DMS 273 (cell line): ENCODE measurements around the gene PUDP.
"Not testable (repeated sequence)": the region's sequence is repeated elsewhere in the genome, so short reads cannot be mapped to it uniquely, and the experiment has no call there.

ENCODE experiments used
- DNase-seq: peaks from one replicate; lab custom pipeline; 2025; ENCODE audit not compliant: unreplicated experiment; lab: John Stamatoyannopoulos, UW

The PUDP gene

DNA sequence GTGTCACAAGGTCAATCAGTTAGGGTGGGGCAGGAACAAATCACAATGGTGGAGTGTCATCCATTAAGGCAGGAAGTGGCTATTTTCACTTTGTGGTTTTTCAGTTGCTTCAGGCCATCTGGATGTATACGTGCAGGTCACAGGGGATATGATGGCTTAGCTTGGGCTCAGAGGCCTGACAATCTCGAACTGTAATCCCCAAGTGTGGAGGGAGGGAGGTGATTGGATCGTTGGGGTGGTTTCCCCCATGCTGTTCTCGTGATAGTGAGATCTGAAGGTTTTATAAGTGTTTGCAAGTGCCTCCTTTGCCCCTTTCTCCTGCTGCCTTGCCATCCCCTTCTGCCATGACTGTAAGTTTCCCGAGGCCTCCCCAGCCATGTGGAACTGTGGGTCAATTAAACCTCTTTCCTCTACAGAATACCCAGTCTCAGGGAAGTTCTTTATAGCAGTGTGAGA is 37.1 kb downstream of the PUDP start:
- DNase-seq = peak; percentile 29

DNA sequence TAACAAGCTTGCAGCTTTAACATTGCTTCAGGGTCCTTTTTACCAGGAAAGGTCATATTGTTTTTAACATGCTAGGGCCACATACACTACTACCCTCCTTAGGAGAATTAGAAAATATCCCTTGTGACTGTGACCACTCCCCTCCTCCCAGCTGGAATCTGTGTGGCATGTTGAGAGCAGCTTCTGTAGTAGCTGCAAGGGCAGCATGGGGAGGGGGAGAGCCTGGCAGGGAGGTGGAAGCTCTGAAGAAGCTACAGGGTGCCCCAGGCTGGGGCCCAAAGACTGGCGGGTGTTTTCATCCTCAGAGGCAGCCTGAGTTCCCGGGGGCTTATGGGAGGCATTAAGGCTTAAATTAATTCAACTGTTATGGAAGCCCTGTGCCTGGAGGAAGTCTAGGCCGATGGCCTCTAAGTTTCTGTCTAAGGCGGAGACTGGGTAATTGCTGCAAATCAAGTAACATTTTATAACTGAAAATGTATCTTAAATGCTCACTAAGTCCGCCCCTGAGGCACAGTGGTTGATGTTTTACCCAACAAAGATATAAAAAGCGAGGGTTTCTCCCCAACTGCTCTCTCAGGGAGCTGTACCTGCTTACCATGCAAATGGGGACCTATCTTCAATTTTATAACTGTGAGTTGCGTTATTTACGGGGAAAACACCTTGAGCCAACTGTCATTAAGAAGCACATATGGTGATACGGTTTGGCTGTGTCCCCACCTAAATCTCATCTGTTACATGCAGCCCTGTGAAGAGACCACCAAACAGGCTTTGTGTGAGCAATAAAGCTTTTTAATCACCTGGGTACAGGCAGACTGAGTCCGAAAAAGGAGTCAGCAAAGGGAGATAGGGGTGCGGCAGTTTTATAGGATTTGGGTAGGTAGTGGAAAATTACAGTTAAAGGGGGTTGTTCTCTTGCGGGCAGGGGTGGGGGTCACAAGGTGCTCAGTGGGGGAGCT is 37.8 kb downstream of the PUDP start:
- peak; percentile 16 for DNase-seq

DNA sequence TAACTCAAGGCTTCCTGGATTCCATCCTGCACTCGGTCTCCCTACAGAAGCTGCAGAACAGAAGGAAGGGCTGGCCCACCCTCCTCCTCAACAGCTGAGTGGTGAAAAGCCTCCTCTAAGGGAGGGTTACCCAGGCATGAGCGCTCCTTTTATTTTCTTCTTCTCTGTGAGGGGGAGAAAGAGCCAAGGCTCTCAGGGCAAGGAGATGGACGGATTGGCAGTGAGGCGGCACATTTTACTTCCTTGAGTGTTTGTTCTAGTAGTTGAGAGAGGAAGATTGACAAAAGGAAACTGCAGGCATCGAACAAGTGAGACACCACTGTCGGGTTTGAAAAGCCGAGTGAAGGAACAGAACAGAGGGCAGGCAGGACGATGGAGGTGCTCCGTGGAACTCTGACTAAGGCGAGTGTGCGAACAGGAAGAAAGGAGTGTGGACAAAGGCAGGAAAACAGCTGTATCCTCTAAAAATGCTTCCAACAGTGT is 38.9 kb downstream of the PUDP start:
- no peak for DNase-seq

DNA sequence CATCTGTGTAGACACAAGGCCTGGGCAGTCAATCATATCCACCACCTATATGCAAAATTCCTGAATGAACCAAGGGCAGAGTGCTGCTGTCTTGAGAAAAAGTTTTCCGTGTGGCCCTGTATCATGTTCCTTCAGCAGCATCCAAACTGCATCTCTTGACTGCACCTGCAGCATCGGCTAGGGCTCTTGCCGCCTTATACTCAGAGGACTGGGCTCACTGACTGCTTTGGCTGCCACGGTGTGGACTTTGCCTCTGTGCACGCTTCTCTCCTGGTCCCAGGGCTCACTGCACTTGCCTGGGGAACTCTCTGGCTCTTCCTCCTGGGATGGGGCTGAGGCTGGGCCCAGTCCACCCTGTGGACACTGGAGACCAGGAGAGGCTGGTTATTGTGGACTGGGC is 39.9 kb downstream of the PUDP start:
- no peak for DNase-seq

DNA sequence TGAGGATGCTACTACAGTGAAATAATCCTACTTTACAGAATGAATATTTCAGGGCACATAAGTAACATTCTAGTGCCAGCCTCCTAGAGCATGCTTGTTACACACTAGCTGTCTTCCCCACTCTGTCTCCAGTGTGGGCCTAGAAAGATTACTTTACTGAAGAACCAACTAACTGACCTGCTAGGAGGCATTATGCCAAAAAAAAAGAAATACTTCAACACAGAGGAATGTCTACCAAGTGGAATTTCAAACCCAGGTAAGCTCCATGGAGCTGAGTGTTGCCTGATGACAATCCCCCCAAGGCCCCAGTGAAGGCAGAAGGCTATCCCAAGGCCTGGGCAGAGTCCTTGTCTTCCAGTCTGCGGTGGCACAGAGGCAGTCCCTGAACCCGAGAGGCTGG is 41.3 kb downstream of the PUDP start:
- DNase-seq = no peak

DNA sequence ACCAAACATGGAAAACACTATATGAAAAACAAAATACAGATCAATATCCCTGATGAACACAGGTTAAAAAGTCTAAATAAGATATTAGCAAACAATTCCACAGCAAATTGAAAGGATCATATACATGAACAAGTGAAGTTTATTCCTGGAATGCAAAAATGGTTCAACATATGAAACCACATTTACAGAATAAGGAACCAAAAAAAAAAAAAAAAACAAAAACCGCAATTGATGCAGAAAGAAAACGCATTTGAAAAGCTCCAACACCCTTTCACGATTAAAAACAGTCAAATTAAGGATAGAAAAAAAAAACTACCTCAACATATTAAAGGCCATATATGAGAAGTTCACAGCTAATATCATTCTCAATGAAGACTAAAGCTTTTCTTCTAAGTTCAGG is 45.8 kb downstream of the PUDP start:
- DNase-seq = no peak

DNA sequence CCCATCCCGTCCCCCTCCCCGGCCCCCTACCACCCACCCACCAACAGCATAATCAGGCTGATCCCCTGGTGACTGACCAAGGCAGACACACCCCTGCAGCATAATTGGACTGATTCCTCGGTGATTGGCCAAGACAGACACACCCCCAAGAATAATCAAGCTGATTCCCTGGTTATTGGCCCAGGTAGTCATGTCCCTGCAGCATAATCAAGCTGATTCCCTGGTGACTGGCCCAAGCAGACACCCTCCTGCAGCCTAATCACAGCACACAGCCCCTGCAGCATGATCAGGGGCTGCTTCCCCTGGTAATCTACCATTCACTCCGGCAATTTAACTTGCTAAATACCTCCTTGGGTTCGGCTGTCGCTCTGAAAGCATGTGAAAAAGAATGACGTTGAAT is 47.9 kb downstream of the PUDP start:
- DNase-seq = no peak

DNA sequence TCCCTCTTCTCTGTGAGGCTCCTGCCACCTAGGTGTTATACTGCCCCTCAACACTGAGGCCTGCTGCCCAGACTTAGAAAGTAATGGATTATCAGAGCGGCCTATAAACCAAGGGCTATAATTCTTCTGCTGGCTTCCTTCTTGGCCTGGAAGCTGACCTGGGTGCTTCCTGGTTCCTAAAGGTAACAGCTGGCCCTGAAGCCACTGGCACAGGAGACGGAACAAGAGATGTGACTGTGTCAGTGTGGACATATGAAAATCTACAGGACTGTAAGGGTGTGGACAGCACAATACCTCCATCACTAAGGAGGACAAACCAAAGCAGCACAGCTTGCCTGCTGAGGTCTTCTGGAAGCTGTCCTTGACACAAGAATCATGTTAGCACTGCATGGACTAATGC is 52.3 kb downstream of the PUDP start:
- not testable (repeated sequence) for DNase-seq

DNA sequence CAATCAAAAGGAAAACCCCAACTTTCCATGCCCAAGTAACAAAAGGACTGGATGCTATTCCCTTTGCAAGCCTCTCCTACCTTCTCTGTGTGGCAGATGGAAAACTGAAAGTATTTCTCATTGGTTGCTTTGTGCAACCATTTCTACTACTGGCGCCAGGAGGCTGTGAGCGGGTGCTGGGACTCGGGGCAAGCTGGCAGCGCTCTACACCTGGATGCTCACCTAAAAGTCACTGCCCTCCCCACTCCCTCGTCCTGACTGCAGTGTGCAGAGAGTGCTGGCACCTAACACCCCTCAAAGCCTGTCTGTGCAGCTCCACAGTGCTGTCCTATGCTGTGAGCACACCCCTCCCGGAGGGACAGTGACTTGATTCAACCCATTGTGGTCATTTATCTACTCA is 54.6 kb downstream of the PUDP start:
- no peak for DNase-seq

DNA sequence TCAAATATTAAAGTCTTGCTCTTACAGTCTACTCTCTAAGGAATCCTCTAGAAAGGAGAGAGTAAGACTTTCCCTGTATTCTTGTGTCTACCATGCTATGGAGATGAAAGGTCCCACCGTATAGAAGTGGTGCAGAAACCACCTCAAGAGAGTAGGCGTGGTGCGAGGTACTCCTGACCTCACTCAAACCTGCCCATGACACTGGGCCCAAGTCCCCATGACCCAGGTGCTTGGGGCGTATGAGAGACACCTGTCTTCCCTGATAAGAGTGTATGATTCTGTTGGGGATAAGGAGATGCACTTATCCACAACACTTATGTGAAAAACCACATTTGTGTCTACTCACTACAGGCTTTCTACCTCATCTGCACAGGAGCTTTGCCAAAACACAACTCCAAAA is 55.4 kb downstream of the PUDP start:
- DNase-seq = no peak

DNA sequence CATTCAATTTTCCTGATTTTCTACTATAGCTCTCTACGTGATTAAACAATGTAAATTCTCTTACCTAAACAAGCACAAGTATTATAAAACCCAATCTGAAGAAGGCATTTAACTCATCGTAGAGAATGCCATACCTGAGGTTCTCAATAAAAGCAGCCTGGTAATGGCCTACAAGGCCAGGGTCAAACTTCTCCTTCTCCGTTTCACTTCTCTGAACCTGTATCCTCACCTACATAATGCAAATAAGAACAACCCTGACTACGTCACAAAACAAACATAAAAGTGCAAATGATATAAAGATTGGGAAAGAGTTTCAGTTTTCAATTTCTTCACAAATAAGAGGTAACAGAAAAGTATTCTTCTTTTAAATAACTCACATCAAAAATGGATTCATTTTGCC is 56.0 kb downstream of the PUDP start:
- DNase-seq = no peak

DNA sequence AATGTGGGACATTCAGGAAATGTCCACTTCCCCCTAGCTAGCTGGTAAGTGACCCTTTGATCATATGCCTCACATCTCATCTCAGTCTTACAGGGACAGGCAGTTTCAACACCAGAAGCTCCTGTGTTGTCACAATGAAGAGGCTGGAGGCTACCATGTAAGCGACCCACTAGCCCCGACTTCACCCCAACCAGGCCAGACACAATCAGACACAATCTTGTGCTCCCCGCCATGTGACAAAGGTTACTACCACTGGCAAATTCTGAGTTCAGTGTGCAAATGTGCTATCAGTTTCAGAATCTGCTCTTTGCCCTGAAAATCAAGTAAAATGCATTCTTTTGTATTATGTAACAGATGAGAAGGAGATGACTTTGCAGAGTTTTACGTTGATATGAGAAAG is 57.3 kb downstream of the PUDP start:
- DNase-seq = no peak

DNA sequence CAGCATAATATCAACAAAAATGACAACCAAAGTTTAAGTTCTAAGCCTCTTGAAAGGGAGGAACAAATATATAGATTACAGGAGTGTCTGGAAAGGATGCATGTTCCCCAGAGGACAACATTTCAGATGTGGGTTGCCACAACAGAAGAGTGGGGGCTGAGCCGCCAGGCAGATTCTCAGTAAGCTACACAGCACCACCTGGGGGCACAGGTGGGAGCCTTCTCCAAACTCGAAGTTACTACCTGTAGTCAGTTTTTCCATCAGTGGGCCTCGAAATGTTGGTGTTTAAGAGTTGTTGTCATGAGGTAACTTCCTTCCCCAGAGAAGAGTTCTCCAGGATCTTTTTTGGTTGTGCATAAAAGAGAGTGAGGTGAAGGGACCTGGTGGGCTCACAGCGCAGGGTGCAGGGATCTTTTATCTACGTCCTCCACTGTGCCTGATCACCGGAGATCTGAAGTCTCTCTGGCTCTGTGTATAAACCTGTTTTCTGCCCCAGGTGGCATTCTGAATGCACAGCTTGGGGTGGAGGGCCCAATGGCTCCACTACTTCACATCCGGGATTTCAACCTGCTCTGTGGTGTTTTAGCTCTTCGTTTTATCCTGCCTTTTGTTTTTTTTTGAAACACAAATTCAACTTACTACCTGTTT is 58.9 kb downstream of the PUDP start:
- peak; percentile 28 for DNase-seq

DNA sequence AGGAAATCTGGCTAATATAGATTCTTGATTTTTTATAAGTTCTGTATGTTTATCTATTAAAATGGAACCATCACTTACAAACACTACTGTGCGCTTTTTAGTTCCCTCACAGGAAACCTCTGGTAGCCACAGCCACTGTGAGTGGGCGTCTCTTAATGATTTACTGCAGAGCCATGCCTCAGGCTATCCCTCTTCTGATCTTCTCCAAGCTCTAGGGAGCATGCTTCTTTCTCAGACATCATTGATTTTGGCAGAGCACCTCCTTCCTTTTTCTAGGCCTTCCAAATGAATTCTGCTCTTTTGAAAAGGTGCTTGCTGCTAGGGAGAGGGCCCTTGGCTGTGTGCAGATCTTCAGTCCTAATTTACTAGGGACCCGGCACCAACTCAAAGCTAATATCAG is 61.6 kb downstream of the PUDP start:
- DNase-seq = no peak

DNA sequence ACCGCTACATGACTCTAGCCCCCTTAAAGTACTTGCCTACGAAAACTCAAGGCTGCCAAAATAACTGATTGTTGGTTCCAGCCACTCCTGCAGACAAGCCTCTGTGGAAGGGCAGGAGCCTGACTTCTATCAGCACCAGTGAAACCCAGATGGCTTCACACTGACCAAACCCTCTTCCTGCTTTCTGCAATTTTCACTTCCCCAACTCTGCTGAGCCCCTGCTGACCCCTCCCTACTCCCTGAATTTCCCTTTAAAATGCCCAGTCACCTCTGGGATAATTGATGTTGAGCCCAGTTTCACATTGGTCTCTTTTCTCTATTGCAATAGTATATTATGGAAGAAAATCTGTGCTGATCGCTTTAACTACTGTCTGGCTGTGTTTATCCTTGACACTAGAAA is 62.1 kb downstream of the PUDP start:
- DNase-seq = no peak

DNA sequence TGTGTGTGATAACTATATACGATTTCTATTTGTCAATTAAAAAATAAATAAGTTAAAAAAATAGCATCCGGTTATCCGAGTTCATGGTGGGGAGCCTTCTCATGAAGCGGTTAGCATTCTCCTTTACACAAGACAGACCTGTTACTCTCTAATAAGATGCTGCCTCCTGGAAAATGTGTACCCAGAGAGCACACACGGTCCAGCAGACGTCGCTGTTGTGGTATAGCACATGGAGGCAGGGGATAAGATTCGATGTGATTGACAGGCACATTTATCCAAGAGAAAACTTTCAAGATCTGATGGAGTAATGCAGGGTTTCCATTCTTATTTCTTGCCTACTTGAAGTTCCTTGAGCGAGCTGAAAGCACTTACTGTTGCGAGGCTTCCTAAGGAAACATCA is 63.1 kb downstream of the PUDP start:
- no peak for DNase-seq

DNA sequence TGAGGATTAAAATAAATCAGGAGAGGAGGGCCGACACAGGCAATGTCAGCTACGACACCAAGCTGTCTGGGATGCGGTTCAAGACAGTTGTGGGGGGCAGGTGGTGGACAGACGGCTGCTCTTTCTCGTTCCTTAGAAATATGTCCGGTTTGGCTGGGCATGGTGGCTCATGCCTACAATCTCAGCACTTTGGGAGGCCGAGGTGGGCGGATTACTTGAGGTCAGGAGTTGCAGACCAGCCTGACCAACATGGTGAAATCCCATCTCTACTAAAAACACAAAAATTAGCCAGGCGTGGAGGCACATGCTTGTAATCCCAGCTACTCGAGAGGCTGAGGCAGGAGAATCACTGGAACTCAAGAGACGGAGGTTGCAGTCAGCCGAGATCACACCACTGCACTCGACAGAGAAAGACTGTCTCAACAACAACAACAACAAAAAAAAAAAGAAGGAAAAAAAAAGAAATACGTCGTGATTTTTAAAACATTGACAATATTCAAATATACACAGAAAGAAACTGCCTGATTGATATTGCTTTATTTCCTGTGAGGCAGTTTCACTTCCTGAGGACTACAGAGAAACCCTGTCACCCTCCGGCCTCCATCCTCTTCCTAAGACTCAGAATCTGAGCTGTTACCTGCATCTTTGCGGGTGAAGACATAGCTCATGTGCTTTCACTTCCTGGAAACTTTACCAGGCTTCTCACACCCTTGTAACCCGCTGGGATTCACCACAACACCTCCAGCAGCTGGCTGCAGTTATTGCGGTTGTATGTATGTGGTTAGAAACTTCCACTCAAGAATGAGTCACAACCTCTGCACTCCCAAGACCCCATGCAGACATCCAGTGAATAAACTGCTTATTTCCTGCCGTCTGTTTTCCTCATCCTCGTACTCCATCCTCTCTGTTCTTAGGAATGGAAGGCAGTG is 64.2 kb downstream of the PUDP start:
- DNase-seq = no peak

DNA sequence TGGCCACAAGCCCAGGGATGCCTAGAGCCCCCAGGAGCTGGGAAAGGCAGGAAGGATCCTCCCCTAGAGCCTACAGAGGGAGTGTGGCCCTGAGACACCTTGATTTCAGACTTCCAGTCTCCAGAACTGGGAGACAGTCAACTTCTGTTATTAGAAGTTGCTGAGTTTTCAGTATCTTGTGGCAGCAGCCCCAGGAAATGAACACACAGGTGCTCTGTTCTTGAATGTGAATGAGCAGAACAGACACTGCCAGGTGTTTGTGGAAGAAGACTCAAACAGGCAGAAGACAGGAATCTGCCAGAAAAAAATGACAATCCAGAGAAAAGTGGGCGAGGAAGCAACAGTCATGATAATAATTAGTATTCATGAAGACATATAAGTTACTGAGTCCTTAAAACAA is 64.9 kb downstream of the PUDP start:
- DNase-seq = no peak

DNA sequence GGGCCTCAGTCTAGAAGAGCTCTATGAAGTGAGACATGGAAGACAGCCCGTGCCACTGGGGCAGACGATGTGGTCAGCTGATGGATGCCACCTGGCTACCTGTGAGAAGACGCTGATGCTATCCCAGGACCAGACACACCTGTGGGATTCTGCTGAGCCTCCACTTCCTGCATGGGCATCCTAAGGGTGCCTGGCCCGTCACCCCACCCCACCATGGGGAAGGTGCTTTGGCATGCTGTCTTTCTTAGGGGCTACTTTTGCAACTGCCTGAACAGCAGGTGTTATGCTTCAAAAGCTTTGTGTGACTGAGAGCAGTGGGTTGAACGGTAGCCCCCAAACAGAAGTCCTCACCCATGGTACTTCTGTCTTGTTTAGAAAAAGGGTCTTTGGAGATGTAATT is 65.4 kb downstream of the PUDP start:
- DNase-seq = no peak

DNA sequence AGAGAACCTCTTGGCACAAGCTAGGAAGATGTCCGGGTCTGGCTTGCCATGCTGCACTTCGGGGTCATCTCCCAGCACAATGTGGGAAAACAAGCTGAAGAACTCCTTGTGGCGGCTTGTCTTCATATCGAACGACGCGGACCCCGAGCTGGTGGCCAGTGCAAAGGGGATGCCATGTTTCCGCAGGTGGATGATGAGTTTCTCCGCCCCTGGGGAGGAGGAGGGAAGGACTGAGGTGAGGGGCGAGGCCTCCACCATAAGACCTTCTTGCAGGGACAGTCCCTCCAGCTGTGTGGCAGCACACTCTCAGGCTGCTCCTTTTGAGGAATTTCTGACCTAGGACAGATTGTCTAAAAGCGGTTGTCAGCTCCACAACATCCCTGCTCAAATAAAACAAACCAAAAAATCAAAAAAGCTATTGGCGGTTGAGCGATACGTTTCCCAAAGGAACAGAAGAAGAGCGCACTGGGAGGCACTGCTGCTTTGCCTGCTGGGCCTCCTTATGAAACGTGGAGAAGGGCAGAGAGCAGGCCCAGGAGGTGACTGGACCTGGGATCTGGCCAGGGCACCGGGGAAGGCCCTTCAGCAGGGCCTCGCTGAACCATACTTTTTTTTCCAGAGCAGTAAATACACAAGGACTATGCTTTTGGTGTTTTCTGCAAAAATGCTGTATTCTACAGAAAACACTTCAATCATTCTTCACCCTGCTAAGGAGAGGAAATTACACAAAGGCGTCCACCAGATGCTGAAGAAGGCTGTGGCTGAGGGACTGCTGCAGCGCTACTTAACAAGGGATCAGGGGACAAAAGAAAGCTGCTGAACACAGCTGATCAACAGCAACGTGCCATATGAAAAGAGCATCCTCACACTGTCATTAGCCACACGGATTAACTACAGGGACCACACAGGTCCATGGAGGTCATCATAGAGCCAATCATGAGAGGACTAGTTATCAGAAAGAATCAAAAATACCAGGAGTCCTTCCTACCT is 70.4 kb downstream of the PUDP start:
- no peak for DNase-seq
